DND-41 (cell line): ENCODE measurements around the gene HSF4.

Experiments used
- ATAC-seq: fragments of 200-7000 bp; cut with Tn5 transposase; 3 replicates; pipeline ENCODE4 v1.9.1; 2021; ENCODE audit warnings: low read depth; ENCODE audit not compliant: insufficient read depth
- DNase-seq: peaks from one replicate; pipeline ENCODE4 v3.0.0-alpha.2; 2020
- H2AFZ ChIP-seq: 2 replicates; pipeline ENCODE4 v1.6.0; 2012; ENCODE audit warnings: low read depth, low read length
- H3K27ac ChIP-seq: 2 replicates; pipeline ENCODE4 v1.5.1; 2012; ENCODE audit warnings: low read length, inconsistent platforms
- H3K27me3 ChIP-seq: fragments of 200-600 bp; sonication (generic); 2 replicates; pipeline ENCODE4 v1.6.0; 2012; ENCODE audit warnings: low read length, mild to moderate bottlenecking, inconsistent platforms; ENCODE audit not compliant: insufficient read depth, poor library complexity
- H3K36me3 ChIP-seq: 2 replicates; pipeline ENCODE4 v1.5.1; 2012; ENCODE audit warnings: low read length, inconsistent platforms; ENCODE audit not compliant: insufficient read depth
- H3K4me1 ChIP-seq: 2 replicates; pipeline ENCODE4 v1.5.1; 2012; ENCODE audit warnings: mild to moderate bottlenecking, low read length; ENCODE audit not compliant: insufficient read depth
- H3K4me2 ChIP-seq: 2 replicates; pipeline ENCODE4 v1.6.0; 2012; ENCODE audit warnings: mild to moderate bottlenecking, moderate library complexity, low read length, inconsistent platforms; ENCODE audit not compliant: insufficient read depth
- H3K4me3 ChIP-seq, 2 experiments: fragments of 200-600 bp in 1 of 2; shearing (Covaris generic) in 1 of 2; 2 replicates each; pipeline ENCODE4 v1.5.1; 2012 to 2016; ENCODE audit warnings: inconsistent platforms in 2 of 2, low read length in 2 of 2, mild to moderate bottlenecking in 2 of 2, low read depth in 1 of 2, moderate library complexity in 1 of 2
- H3K79me2 ChIP-seq: 2 replicates; pipeline ENCODE4 v1.6.0; 2012; ENCODE audit warnings: low read length, inconsistent platforms; ENCODE audit not compliant: insufficient read depth
- H3K9ac ChIP-seq: 2 replicates; pipeline ENCODE4 v1.6.0; 2012; ENCODE audit warnings: low read depth, mild to moderate bottlenecking, inconsistent platforms, low read length, moderate library complexity
- H3K9me3 ChIP-seq: 2 replicates; pipeline ENCODE4 v1.5.1; 2012; ENCODE audit warnings: low read length, moderate library complexity, mild to moderate bottlenecking, inconsistent platforms; ENCODE audit not compliant: insufficient read depth, severe bottlenecking
- H4K20me1 ChIP-seq: 2 replicates; pipeline ENCODE4 v1.6.0; 2012; ENCODE audit warnings: low read length; ENCODE audit not compliant: insufficient read depth
- CTCF ChIP-seq: IDR thresholded peaks from 2 replicates; pipeline ENCODE4 v1.5.1; 2012; ENCODE audit warnings: borderline replicate concordance, low read length, moderate library complexity, mild to moderate bottlenecking; ENCODE audit not compliant: poor library complexity, severe bottlenecking; ENCODE audit errors: extremely low read depth
- EZH2 ChIP-seq: IDR thresholded peaks from 3 replicates; pipeline ENCODE4 v1.6.1; 2012; ENCODE audit warnings: borderline replicate concordance, low read depth, mild to moderate bottlenecking, moderate library complexity, low read length, inconsistent platforms; ENCODE audit not compliant: severe bottlenecking

Gene HSF4

GRCh38 chr16:67170168-67170948, 5.8 kb downstream of the HSF4 start, which contains the start of gene NOL3:
NOL3 (plus strand) TSS chr16:67170538.
- peak within 1 kb of the TSS; percentile 45 for H3K9ac ChIP-seq
- peak within 1 kb of the TSS; percentile 40 for H2AFZ ChIP-seq
- peaks cover 3% of the 10 kb centered on the region for H3K27me3 ChIP-seq

DNA sequence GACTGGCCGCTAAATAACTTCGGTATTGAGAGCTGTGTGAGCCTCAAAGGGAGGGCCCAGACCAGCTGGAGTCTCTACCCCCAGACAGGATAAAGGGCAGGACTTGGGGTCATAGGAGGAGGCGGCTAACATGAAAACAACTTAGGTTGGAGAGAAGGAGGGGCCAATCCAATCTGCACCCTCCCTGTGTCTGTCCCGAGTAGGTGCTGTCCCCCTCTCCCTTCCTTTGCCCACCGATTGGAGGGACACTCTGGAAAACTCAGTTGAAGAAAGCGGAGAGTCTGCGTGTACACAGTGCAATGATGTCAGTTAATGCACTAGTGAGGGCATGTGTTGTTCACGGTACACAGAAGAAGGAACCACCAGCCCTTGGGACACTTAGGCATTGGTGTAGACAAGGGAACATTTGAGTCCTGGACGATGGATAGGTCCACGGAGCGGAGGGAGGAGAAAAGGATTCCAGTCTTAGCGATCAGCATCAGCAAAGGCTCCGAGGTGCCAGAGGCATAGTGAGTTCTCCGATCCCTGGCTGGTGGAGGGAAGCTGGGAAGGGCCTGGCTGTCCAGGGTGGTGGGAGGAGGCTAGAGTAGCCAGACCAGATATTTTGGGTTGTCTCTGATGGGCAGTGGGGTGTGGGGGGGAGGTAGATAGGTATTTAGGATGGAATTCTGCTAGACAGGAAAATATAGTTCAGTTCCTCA, 6.6 kb downstream of the HSF4 start:
- no peak for DNase-seq
- Histone ChIP-seq H3K27ac (no peak overlapping the region), H4K20me1 (peaks cover 10% of the 10 kb centered on the region), H2AFZ (no peak overlapping the region), H3K4me2 (peak overlapping the region; percentile 63; the same call in 1 of the 2 replicates), H3K79me2 (no peaks in the 10 kb centered on the region), H3K27me3 (peaks cover 3% of the 10 kb centered on the region), H3K36me3 (no peaks in the 10 kb centered on the region), H3K4me1 (peaks cover 31% of the 10 kb centered on the region), H3K9ac (no peak overlapping the region), H3K4me3 (no peak overlapping the region), H3K9me3 (no peaks in the 10 kb centered on the region)
- ATAC-seq, result 0 out of 3 replicates have a peak, but pooled peaks have one; percentile 2
- no peak for TF ChIP-seq EZH2
- no peak for TF ChIP-seq CTCF

More at GRCh38 chr16:67170168-67170948, 5.8 kb downstream of the HSF4 start, which contains the start of gene NOL3:
- H3K9me3 ChIP-seq, result no peaks in the 10 kb centered on the region
- no peaks in the 10 kb centered on the region for H3K36me3 ChIP-seq
- ATAC-seq (peak; percentile 66), DNase-seq (peak; percentile 66)
- no peak for TF ChIP-seq EZH2
- no peak for TF ChIP-seq CTCF
- H4K20me1 ChIP-seq, result peaks cover 10% of the 10 kb centered on the region
- peaks cover 31% of the 10 kb centered on the region for H3K4me1 ChIP-seq
- peak within 1 kb of the TSS in 1 of 2 experiments; percentile 50; a peak in 2 of 4 replicates for H3K4me3 ChIP-seq
- peak within 1 kb of the TSS; percentile 63 for H3K4me2 ChIP-seq
- H3K79me2 ChIP-seq, result no peaks in the 10 kb centered on the region
- no peak within 1 kb of the TSS for H3K27ac ChIP-seq

DNA sequence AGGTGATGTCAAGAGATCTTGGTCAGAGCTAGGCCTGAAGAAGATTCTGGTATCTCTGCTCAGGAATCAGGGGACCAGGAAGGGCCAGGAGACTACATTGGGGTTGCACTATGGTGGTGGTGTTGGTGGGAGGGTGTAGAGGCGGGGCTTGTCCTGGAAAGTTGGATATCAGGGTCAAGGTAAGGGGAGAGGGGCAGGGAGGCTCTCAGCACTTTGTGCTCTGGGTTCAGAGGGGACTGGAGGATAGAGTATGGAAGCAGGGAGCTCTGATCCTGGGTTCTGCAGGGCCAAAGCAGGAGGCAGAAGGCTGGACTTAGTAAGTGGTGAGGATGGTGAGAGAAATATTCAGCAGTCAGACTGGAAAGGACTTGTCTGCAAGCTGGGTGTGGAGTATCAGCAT, 8.8 kb downstream of the HSF4 start:
- no peak for DNase-seq
- Histone ChIP-seq H3K27me3 (peaks cover 3% of the 10 kb centered on the region), H3K4me3 (no peak overlapping the region), H3K4me2 (peak overlapping the region; percentile 60; the same call in 1 of the 2 replicates), H4K20me1 (peaks cover 10% of the 10 kb centered on the region), H3K4me1 (peaks cover 31% of the 10 kb centered on the region), H3K27ac (no peak overlapping the region), H3K9me3 (no peaks in the 10 kb centered on the region), H3K9ac (no peak overlapping the region), H3K36me3 (no peaks in the 10 kb centered on the region), H3K79me2 (no peaks in the 10 kb centered on the region), H2AFZ (no peak overlapping the region)
- ATAC-seq, result no peak
- TF ChIP-seq EZH2 (no peak), CTCF (no peak)
